SW 1271 (cell line): ENCODE data around the gene ADAMTSL3.
"Not testable (repeated sequence)": the region's sequence is repeated elsewhere in the genome, so short reads cannot be mapped to it uniquely, and the experiment has no call there.

Experiments
- DNase-seq, 2 experiments: peaks; one replicate each; lab custom pipeline; 2025; lab: John Stamatoyannopoulos, UW

Gene ADAMTSL3

DNA sequence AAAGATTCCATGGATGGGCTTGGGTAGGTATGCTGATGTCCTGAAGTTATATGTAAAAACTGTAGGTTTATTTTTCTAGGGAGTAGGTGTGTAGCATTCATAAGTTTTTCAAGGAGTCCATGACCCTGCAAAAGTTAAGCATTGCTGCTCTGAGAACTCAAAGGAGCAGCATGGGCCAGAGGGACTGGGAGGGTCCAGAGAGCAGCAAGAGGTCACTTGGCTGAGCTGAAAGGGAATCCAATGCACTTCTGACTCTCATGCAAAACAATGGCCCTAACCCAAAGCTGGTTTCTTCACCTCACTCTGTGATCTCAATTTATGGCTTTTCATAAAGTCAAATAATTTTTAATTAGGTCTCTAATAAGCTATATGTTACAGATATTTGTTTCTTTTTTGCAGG lies 383.4 kb downstream of the ADAMTSL3 start:
- DNase-seq = no peak

DNA sequence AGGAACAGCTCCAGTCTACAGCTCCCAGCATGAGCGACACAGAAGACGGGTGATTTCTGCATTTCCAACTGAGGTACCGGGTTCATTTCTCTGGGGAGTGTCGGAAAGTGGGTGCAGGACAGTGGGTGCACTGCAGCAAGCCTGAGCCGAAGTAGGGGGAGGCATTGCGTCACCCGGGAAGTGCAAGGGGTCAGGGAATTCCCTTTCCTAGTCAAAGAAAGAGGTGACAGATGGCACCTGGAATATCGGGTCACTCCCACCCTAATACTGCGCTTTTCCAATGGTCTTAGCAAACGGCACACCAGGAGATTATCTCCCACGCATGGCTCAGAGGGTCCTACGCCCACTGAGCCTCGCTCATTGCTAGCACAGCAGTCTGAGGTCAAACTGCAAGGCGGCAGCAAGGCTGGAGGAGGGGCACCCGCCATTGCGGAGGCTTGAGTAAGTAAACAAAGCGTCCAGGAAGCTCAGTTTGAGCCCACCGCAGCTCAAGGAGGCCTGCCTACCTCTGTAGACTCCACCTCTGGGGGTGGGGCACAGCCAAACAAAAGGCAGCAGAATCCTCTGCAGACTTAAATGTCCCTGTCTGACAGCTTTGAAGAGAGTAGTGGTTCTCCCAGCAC lies 388.6 kb downstream of the ADAMTSL3 start:
- DNase-seq = not testable (repeated sequence)

DNA sequence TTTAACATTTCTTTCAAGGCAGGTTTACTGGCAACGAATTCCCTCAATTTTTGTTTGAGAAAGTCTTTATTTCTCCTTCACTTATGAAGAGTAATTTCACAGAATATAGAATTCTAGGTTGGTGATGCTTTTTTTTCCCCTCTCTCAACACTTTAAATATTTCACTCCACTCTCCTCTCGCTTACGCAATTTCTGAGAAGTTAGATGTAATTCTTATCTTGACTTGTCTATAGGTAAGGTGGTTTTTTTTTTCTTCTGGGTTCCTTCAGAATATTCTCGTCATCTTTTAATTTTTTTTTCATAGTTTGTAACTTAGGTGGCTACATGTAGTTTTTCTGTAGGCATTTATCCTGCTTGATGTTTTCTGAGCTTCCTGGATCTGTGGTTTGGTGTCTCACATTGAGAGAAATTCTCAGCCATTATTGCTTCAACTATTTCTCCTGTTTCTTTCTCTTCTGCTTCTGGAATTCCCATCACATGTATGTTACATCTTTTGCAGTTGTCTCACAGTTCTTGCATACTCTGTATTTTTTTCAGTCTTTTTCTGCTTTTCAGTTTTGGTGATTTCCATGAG lies 392.2 kb downstream of the ADAMTSL3 start:
- DNase-seq = no peak

DNA sequence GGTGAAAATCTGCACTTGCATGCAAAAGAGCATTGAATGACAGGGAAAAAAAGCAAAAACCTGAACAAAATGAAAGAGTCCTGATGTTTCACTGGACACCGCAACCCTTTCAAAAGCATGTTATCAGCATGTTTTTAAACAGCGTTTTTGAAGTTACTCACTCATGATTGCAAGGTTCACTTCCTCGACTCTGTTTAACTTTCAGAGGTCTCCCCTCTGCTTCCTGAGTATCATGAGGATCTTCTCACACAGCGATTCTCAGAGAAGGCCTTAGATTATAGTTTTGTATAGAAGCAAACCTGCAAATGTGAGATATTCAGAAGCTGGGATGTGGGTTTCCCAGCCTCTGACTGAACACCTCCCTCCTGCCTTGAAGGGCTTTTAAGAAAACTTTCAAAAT lies 395.6 kb downstream of the ADAMTSL3 start:
- DNase-seq = not testable (repeated sequence)

DNA sequence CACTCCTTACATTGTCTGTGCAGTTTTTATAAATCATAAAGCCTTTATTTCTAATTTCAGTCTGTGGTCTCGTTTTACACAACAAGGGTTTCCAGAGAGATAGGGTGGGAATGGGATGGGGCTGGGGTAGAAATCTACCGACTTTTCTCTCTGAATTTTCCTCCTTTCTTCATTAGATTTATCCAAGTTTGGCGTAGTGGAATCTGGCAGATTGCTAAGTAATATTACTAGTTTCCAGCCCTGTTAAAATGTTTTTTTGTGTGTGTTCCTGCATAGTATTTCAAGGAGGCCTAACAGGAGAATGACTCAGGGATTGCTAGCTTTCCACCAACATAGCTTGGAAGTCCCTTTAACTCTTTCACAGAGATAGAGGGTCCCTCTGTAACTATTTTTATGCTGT lies 396.2 kb downstream of the ADAMTSL3 start:
- DNase-seq = no peak

DNA sequence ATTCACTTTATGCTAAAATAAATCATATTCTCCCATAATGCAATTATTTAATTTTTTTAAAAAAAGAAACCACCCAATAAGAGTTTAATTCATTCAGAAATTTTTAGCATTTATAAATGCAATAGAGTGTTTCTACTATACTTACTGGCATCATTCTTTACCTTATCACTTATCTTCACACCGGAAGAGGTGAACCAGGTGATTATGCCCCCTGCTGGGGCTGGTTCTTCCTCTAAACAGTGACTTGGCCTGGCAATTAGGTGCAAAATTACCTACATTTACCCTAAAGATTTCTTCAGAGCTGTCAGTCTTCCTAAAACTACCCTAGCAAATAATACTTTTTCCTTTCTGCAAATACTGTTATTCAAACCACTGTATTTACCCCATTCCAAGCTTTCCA lies 397.2 kb downstream of the ADAMTSL3 start:
- not testable (repeated sequence) for DNase-seq

DNA sequence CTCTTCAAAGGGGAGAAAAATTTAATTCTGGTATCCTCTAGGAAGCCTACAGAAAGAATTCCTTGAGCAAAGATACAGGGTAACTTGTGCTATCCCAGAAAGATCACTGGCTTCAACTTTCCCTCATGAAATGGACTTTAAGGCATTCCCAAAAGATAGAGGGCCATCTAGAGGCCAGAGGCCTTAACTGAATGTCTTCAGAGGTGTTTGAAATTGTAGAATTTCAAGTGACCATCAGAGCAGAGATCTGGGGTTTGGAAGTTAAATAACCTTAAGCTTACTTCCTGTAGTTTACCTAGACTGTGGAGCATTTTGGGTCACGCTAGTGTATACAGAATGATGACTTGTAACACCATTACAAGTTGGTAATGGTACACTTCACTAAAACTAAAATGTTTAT lies 400.6 kb downstream of the ADAMTSL3 start:
- DNase-seq = not testable (repeated sequence)

DNA sequence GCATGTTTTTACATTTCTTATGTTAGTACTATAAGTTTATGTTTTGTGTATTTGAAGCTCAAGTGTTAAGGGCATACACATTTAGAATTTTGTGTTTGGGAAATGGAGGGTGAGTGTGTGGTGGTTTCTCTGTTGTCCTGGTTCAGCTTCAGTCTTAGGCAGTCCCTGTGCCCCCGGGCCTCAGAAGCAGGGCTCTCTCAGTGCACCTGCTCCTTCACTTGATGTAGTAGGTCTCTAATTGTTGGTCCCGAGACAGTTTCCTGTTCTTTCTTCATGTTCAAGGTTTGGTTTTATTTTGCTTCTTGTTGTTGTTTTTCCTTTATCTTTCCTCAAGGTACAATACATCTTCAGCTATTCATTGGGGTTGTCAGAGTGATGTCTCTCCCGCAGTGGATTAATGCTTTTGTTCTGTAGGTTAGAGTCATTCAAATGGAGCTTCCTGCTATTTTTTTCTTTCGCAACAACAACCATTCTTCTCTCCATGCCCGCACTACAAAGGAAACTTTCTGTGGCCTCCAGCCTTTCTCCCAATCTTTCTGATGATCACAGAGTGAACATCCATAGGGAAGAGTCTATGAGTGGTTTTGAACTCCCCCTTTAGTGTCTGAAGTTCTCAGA lies 403.9 kb downstream of the ADAMTSL3 start:
- no peak for DNase-seq

DNA sequence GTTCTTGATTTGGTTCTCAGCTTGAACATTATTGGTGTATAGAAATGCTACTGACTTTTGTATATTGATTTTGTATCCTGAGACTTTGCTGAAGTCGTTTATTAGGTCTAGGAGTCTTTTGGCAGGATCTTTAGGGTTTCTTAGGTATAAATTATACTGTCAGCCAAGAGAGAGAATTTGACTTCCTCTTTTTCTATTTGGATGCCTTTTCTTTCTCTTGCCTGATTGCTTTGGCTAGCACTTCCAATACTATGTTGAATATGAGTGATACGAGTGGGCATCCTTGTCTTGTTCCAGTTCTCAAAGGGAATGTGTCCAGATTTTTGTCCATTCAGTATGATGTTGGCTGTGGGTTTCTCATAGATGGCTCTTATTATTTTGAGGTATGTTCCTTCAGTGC lies 409.8 kb downstream of the ADAMTSL3 start:
- DNase-seq = not testable (repeated sequence)

DNA sequence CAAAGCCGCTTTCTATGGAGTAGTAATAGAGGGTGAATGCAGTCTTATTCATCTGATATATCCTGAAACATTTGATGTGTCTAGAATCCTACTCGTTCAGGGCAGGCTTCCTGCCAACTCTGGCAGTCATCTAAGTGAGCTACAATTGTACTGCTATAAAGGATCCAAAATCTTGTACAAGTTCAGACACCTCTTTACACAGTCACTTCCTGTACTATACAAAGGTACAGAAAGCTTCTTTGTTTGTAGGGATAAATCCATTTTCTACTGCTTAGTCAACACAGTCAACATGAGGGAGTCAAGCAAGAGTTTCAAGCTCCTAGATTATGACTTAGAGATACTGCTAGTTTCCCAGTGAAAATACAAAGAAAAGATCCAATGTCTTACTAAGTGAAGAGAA lies 414.8 kb downstream of the ADAMTSL3 start:
- not testable (repeated sequence) for DNase-seq

DNA sequence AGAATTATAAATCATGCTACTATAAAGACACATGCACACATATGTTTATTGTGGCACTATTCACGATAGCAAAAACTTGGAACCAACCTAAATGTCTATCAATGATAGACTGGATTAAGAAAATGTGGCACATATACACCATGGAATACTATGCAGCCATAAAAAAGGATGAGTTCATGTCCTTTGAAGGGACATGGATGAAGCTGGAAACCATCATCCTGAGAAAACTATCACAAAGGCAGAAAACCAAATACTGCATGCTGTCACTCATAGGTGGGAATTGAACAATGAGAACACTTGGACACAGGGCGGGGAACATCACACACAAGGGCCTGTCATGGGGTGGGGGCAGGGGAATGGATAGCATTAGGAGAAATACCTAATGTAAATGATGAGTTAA lies 424.1 kb downstream of the ADAMTSL3 start:
- not testable (repeated sequence) for DNase-seq

DNA sequence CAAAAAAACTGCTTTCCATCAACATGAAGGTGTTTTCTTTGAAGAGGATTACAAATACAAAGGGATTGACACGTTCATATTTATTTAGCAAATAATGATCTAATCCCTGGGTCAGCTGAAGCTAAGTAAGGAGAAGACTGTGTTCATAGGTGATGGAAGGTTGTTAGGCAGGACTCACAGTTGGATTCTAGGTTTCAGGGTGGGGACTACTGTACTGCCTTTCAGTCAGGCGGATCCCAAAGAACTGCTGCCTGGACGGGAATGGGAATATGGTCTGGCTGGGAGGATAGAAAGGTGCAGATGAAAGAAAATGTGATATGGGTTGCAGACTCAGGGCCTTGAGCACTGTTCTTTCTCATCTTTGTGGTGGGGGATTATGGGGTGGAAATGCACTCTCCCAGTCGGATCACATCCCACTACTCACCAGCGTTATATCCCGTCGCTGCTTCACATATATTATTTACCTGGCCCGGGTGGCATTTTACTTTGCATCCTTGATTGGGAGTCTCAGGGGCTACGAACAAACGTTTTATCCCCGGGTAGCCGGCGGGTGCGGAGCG lies 425.5 kb downstream of the ADAMTSL3 start:
- DNase-seq = not testable (repeated sequence)

DNA sequence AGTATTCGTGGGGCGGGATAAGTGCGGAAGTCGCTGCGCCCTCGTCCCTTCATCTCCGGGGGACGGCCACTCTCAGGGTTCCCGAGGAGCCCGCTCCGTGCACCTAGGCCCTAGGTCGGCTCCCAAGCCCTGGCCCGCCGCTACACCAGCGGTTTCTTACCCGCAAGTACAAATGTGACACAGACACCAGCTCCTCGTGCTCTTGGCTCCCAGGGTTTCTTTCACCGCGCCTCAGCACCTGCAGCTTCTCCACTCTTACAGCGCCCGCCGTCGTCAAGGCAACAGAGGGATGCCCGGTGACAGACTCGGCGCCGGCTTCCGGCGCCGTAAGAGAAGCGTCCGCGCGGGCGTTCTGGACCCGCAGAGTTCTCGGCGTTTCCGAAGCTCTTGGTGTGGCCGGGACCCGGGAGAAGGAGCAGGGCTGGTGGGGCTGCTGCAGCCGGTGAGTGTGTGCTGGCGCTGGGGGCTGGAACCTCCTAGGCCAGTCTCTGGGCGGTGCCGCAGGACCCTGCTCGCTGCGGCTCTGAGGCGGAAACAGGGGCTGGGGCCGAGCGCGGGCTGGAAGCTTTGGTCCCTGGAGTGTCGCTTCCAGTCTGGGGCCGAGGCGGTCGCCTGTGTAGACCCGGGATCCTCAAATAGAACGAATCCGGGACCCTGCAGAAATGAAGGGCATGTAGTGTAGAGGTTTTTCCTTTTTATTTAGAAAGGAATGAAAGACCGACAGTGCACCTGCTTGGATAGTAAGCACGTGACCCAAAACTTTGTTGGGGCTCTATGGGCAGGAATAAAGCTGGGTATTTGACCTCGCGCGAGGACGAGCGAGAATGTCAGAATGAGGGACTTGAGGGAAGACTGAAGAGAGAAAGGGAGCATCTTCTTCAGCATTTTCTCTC lies 426.2 kb downstream of the ADAMTSL3 start:
- no peak for DNase-seq

DNA sequence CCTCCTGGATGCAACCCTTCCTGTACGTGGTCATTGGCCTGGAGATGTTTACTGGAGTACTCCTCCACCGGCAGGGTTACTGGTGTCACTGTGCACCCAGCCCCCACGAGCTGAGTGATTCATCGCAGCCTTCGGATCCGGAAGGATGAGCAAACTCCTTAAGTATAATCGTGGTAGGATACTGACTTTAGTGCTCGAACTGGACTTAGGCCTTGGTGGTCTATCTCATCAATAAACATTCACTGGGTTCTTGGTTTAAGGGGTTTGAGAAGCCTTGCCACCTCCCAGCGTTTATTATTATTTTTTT lies 426.8 kb downstream of the ADAMTSL3 start:
- not testable (repeated sequence) for DNase-seq

DNA sequence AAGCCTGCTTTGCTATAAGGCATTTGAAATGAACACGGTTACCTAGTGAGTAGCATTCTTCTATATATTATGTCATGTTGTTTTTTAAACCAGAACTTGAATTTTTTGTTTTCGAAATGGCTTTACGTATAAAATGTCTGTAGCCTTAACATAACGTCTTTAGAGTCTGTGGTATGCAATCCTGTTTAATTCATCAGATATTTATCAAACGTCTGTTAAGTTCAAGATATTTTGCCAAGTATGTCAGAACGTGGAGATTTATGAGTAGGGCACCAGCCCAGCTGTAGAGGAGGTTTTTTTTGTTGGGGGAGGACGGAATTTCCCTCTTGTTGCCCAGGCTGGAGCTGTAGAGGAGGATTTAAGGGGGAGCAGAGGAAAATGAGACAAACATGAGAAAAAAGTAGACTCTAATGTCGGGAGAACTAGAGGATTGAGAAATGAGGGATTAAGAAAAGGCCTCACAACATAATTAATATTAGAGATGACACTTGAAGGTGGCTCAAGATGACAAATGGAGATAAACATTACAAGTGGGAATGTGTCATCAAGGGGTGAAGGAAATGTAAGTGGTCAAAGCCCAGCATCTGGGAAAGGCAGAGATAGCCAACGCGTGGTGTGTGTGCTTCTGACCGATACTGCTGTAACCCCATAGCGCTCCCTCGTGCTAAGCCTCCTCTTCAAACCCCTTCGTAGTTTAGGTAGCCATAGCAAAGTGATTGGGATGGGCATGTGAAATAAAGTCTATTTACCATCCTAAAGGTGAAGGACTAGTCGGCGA lies 427.7 kb downstream of the ADAMTSL3 start:
- no peak for DNase-seq

DNA sequence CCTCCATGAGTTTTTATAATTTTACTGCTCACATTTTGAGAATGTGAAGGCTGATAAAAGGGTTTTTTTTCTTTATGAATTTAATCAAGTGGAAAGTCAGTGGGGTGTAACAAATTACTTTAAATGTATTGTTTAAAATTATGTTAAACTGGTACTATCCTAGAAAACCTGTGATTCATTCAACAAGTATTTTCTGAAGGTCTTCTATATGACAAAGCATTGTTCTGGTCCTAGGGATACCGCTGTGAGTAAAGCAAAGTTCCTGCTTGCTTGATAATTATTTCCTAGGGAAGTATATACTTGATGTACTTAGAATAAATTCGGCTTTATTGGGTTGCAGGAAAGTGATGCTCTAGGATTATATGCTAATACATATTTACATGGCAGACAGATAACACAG lies 428.8 kb downstream of the ADAMTSL3 start:
- no peak for DNase-seq

DNA sequence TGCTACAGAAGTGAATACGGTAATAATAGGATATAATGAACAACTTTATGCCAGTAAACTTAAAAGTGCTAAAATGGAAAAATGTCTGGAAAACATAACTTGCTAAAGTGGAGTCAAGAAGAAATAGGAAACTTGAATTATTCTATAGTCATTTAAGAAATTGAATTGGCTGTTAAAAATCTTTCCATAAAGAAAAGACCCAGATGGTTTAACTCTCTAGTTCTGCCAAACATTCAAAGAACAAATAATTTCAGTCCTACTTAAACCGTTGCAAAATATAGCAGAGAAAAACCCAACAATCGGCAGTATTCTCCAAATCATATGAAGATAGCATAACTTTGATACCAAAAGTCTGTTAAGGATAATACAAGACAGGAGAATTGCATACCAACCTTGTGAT lies 432.1 kb downstream of the ADAMTSL3 start:
- not testable (repeated sequence) for DNase-seq
